DMS79 (cell line): Measurements from ENCODE around the gene RXFP2.
A peak's percentile ranks its signal among the peaks of the same experiment; 100 is the strongest.

Source experiments
- DNase-seq: peaks from one replicate; lab custom pipeline; 2025; lab: John Stamatoyannopoulos, UW

The RXFP2 gene, protein sequence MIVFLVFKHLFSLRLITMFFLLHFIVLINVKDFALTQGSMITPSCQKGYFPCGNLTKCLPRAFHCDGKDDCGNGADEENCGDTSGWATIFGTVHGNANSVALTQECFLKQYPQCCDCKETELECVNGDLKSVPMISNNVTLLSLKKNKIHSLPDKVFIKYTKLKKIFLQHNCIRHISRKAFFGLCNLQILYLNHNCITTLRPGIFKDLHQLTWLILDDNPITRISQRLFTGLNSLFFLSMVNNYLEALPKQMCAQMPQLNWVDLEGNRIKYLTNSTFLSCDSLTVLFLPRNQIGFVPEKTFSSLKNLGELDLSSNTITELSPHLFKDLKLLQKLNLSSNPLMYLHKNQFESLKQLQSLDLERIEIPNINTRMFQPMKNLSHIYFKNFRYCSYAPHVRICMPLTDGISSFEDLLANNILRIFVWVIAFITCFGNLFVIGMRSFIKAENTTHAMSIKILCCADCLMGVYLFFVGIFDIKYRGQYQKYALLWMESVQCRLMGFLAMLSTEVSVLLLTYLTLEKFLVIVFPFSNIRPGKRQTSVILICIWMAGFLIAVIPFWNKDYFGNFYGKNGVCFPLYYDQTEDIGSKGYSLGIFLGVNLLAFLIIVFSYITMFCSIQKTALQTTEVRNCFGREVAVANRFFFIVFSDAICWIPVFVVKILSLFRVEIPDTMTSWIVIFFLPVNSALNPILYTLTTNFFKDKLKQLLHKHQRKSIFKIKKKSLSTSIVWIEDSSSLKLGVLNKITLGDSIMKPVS

GRCh38 chr13:31739226-31739625 is at the start of gene RXFP2:
Gene RXFP2 (plus strand): TSS chr13:31739526. CDS start chr13:31739613, 87 bp downstream.
- no peak for DNase-seq

DNA sequence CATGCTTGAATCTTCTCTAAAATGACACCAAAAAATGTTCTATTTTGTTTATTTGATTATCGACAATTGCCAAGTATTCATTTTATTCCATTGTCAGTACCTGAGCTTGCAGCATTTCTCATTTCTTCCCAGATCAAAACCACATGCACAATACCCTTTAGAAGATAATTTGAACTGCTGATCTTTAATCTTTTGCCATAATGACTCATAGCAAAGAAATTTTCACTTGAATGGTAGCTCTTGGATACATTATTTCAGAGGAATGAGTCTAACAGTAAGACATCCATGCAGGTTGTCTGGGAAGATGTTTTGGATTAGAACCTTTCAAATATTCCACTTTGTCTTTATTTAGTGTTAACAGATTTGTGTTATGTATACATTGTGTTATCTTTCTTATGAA is 42.0 kb upstream of the RXFP2 start:
- no peak for DNase-seq

DNA sequence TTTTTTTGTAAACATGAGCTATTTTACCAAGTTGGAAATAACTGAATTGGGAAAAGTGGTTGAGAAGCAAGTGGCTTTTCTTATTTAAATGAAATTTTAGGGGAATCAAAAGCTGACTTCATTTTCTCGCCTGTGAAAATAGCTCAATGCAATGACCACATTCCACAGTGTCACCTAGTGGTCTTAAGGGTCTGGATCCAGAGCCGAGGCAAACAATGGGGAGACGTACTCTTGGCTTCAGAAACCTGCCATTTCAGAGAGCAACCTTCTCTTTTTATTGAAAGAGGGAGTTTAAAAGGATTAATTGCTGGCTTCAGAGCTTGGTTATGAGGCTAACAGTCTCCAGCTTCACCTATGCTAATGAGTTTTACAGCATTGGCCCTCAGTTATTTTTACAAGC is 39.7 kb upstream of the RXFP2 start:
- no peak for DNase-seq

GRCh38 chr13:31703780-31704179 is 35.5 kb upstream of the RXFP2 start:
- no peak for DNase-seq

GRCh38 chr13:31706105-31706504 is 33.2 kb upstream of the RXFP2 start:
- DNase-seq = no peak

GRCh38 chr13:31717583-31717982 is 21.7 kb upstream of the RXFP2 start:
- DNase-seq = no peak

GRCh38 chr13:31719214-31719613 is 20.1 kb upstream of the RXFP2 start:
- no peak for DNase-seq

GRCh38 chr13:31722673-31723072 is 16.7 kb upstream of the RXFP2 start:
- peak; percentile 63 for DNase-seq

DNA sequence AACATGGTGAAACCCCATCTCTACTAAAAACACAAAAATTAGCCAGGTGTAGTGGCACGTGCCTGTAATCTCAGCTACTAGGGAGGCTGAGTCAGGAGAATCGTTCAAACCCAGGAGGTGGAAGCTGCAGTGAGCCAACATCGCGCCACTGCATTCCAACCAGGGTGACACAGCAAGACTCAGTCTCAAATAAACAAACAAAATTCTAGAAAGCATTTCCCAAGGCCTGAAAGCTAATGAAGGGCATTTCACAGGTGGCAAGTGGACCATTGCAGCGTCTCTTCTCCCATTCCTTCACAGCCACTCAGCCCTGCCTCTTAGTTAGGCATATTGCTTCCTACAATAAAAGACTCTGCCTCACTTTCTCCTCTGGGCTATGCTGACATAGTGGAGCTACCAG is 13.5 kb upstream of the RXFP2 start:
- no peak for DNase-seq

DNA sequence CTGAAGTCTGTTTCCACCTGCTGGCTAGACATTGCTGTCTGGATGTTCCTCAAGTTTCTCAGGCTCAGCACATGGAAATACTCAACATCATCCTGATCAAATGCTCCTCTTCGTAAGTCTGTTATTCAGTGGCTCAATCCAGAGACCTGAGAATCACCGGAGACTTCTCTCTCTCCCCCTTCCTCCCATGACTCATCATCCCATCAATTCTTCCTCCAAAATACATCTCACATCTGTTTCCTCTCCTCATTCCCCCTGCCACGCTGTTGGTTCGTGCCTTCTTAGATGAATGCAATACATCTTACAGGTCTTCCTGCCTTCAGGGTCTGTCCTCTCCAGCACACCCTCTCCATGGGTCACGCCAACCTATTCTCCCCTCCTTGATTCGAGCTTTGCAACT is 7.4 kb upstream of the RXFP2 start:
- DNase-seq = no peak

DNA sequence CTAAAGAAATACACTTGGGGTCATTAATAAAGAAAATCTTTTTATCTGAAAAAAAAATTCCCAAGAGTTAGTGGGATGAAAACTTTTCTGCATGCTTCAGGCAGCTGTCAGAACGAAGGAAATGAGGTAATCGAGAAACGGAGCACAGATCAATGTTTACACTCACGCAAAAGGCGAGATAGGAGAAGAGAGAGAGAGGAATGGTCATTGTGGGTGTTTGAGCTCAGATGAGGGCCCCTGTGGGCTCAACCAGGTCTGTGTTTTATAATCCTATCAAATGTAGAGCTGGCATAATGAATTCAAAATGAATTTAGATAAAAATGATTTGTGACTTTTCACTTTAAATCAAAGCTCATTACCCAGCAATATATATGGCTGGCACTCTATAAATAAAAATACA is 6.3 kb upstream of the RXFP2 start:
- no peak for DNase-seq

DNA sequence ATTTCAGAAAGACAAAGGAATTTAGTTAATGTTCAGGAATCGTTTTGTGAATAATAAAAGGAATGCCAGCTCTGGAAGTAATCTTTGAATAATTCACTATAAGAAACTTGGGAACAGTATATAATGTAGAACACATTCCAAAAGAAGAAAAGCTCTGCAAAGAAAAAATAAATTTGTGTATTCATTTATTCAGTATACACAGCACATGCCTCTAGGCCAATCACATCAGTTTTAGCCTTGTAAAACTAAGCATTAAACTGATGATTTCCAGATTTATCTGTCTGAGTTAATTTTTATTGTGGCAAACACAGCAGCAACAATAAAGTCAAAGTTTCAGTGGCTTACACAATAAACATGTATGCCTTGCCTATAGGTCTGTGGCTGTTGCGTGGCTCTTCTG is 5.7 kb upstream of the RXFP2 start:
- DNase-seq = no peak

GRCh38 chr13:31742097-31742734 is 2.9 kb downstream of the RXFP2 start:
- peak; percentile 4 for DNase-seq

DNA sequence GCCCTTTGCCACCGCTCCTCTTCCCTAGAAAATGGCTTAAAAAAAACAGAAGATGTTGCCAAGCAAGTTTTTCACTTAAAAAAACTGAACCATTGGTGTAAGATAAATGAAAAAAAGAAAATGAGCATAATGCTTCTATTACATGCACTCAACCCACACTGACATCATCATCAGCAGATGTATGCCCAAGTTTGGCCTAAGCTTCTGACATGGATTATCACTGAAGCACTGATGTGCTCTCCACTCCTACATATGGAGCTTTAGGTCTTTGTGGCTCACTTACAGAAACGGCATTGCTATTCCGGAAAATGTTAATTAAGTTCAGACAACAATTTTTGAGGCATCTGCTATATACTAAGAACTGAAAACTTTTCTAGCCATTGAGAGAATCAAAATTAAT is 8.0 kb downstream of the RXFP2 start:
- DNase-seq = no peak

DNA sequence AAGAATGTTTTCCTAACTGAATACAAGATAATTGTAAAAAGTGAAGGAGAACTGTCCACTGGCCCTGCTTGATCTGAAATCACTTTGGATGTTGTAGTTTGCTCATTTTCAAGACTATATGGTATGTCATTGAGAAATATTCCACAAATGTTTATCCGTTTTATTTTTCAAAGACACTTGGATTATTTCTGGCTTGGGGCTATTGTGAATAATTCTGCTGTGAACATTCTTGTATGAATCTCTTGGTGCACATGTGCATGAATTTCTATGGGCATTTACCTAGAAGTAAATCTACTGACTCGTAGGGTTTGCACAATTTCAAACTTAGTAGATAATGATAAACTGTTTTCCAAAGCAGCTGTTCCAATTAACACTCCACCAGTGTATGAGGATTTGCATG is 8.6 kb downstream of the RXFP2 start:
- DNase-seq = no peak

- DNase-seq = no peak
Observed at GRCh38 chr13:31749929-31750328, 10.6 kb downstream of the RXFP2 start.

- no peak for DNase-seq
Observed at GRCh38 chr13:31755211-31755610, 15.9 kb downstream of the RXFP2 start.

DNA sequence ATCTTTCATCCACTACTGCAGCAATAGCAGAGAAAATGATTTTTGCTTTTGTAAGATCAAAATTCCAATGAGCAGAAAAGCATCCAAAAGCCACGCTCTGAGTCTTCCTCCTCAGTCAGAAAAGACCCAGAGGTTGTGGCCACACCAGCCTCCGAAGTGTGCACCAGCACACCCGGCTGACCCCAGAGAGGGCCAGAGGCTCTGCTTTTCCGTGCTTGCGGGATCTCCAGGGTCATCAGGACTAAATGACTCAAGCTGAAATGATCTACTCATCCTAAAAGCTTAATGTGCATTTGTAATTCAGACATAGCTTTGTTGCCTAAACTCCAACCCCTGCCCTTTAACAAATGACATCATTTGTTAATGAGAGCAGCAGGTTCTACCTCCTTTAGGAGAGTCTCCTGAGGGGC is 16.5 kb downstream of the RXFP2 start:
- DNase-seq = no peak

GRCh38 chr13:31756346-31756745 is 17.0 kb downstream of the RXFP2 start:
- DNase-seq = no peak

- no peak for DNase-seq
Observed at GRCh38 chr13:31761951-31762350, 22.6 kb downstream of the RXFP2 start.

DNA sequence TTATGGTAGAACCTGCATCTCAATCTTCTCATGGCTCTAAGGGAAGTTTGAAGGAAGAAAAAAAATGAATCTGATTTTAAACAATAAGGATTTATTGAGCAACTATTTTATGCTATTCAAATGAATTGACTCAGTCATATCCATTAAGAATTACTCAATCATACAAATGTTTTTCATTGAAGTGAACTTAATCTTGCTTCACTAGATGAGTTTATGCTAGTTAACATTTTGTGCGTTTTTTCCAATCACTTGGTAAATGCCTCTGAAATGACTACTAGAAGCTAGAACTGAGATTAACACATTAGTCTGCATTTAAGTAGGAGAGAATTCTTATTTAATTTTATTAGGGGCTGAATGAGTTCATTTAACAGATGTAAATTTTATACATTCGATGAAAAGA is 25.2 kb downstream of the RXFP2 start:
- DNase-seq = no peak

GRCh38 chr13:31765138-31765785 is 25.9 kb downstream of the RXFP2 start:
- no peak for DNase-seq
